ENCODE measurements around the gene ARHGEF10L.

The ARHGEF10L gene

GRCh38 chr1:17514776-17515175 is 24.7 kb upstream of the ARHGEF10L start:
- TF ChIP-seq CTCF (IDR thresholded peaks at IDR 0.05; ENCODE audit: insufficient read depth, low read depth, low read length, missing control alignments) = no peak
- H3K4me3 ChIP-seq (ENCODE audit: low read depth, low read length) = no peak overlapping the region
- DNase-seq (ENCODE audit: low read depth) = no peak

GRCh38 chr1:17515902-17516301 is 23.6 kb upstream of the ARHGEF10L start:
- no peak for DNase-seq (ENCODE audit: low read depth)
- no peak for TF ChIP-seq CTCF (IDR thresholded peaks at IDR 0.05; ENCODE audit: insufficient read depth, low read depth, low read length, missing control alignments)
- H3K4me3 ChIP-seq (ENCODE audit: low read depth, low read length) = no peak overlapping the region

GRCh38 chr1:17516303-17517214 is 22.9 kb upstream of the ARHGEF10L start:
- TF ChIP-seq CTCF (IDR thresholded peaks at IDR 0.05; ENCODE audit: insufficient read depth, low read depth, low read length, missing control alignments) = no peak
- no peak for DNase-seq (ENCODE audit: low read depth)
- H3K4me3 ChIP-seq (ENCODE audit: low read depth, low read length) = no peak overlapping the region

DNA sequence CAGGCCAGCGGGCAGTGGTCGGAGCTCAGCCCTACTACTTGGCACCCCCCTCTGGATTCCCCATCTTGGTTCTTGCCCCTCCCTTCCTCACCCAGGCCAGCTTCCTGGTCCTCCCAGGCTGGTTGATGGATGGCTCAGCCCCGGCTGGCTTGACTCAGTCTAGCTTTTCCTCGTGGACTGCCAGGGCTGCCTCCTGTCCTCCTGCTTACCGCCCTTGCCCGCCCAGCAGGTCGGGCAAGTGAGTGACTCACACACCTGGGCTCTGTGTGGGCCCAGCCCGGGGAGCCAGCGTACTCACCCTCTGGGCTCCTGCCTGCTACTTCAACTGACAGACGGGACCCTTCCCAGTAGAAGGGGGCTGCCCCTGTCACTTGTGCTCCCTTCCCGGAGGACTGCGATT is 19.5 kb upstream of the ARHGEF10L start:
- TF ChIP-seq CTCF (IDR thresholded peaks at IDR 0.05; ENCODE audit: insufficient read depth, low read depth, low read length, missing control alignments) = no peak
- no peak overlapping the region for H3K4me3 ChIP-seq (ENCODE audit: low read depth, low read length)
- DNase-seq (ENCODE audit: low read depth) = no peak

- no peak overlapping the region for H3K4me3 ChIP-seq (ENCODE audit: low read depth, low read length)
- DNase-seq (ENCODE audit: low read depth) = no peak
- TF ChIP-seq CTCF (IDR thresholded peaks at IDR 0.05; ENCODE audit: insufficient read depth, low read depth, low read length, missing control alignments) = no peak
These were observed 18.8 kb upstream of the ARHGEF10L start for GRCh38 chr1:17520473-17521319.

GRCh38 chr1:17521946-17522612 is 17.4 kb upstream of the ARHGEF10L start:
- H3K4me3 ChIP-seq (ENCODE audit: low read depth, low read length) = no peak overlapping the region
- no peak for TF ChIP-seq CTCF (IDR thresholded peaks at IDR 0.05; ENCODE audit: insufficient read depth, low read depth, low read length, missing control alignments)
- DNase-seq (ENCODE audit: low read depth) = no peak
